Loucy (cell line): ENCODE results near the gene ASTN2.

Experiments
- EZH2phosphoT487 ChIP-seq: fragments of 200-600 bp; IDR thresholded peaks from 2 replicates; pipeline ENCODE4 v1.6.1; 2018; ENCODE audit warnings: antibody characterized with exemption, mild to moderate bottlenecking, moderate library complexity, borderline replicate concordance
- TF ChIP-seq, protein P1 (sequence below): fragments of 200-600 bp; sonication (generic); conservative IDR thresholded peaks from 2 replicates; pipeline ENCODE4 v1.5.1; 2014; ENCODE audit warnings: mild to moderate bottlenecking, antibody characterized with exemption, low read length

DNA sequence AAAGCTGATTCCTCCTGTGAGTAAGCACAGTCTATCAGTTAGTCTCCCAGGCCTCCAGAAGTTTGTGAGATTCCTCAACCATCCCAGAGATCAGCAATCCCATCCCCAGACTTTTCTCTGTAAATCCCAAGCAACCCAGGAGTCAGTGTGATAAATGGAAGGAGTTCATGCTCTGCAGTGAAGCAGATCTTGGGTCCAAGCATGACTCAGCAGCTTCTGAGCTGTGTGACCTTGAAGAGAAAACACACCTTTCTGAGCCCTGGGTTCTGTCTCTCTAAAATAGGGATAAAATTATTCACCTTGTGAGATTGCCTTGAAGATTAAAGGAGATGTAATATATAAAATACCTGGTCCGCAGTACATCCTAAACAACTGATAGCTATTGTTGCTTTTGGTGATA, 318.7 kb downstream of the ASTN2 start:
- TF ChIP-seq, protein P1, sequence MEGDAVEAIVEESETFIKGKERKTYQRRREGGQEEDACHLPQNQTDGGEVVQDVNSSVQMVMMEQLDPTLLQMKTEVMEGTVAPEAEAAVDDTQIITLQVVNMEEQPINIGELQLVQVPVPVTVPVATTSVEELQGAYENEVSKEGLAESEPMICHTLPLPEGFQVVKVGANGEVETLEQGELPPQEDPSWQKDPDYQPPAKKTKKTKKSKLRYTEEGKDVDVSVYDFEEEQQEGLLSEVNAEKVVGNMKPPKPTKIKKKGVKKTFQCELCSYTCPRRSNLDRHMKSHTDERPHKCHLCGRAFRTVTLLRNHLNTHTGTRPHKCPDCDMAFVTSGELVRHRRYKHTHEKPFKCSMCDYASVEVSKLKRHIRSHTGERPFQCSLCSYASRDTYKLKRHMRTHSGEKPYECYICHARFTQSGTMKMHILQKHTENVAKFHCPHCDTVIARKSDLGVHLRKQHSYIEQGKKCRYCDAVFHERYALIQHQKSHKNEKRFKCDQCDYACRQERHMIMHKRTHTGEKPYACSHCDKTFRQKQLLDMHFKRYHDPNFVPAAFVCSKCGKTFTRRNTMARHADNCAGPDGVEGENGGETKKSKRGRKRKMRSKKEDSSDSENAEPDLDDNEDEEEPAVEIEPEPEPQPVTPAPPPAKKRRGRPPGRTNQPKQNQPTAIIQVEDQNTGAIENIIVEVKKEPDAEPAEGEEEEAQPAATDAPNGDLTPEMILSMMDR, result no peak
- no peak for TF ChIP-seq EZH2phosphoT487
